ENCODE data around the gene COL17A1.

COL17A1 gene

GRCh38 chr10:104104418-104104817 lies 18.7 kb upstream of the COL17A1 start:
- no peak for TF ChIP-seq YY1 (IDR thresholded peaks at IDR 0.05; ENCODE audit: low read depth)
- TF ChIP-seq TCF12 (IDR thresholded peaks at IDR 0.05; ENCODE audit: low read depth) = no peak
- no peak for TF ChIP-seq EGR1 (IDR thresholded peaks at IDR 0.05)
- no peak for TF ChIP-seq EP300 (IDR thresholded peaks at IDR 0.05; ENCODE audit: borderline replicate concordance)
- TF ChIP-seq USF1 (IDR thresholded peaks at IDR 0.05) = no peak
- TF ChIP-seq CEBPB (IDR thresholded peaks at IDR 0.05) = no peak
- TF ChIP-seq TEAD4 (IDR thresholded peaks at IDR 0.05) = no peak
- no peak for TF ChIP-seq ZBTB7A (IDR thresholded peaks at IDR 0.05; ENCODE audit: low read depth)
- TF ChIP-seq REST (IDR thresholded peaks at IDR 0.05; ENCODE audit: low read depth) = no peak
- TF ChIP-seq NFIC (IDR thresholded peaks at IDR 0.05) = no peak
- no peak for TF ChIP-seq MAX (IDR thresholded peaks at IDR 0.05)
- no peak for TF ChIP-seq CREB1 (IDR thresholded peaks at IDR 0.05; ENCODE audit: low read depth)
- TF ChIP-seq RAD21 (IDR thresholded peaks at IDR 0.05; ENCODE audit: low read depth) = no peak
- TF ChIP-seq TAF1 (IDR thresholded peaks at IDR 0.05; ENCODE audit: low read depth) = no peak
- TF ChIP-seq FOXM1 (IDR thresholded peaks at IDR 0.05; ENCODE audit: borderline replicate concordance, low read depth) = no peak

- TF ChIP-seq EGR1 (IDR thresholded peaks at IDR 0.05) = no peak
- no peak for TF ChIP-seq FOXM1 (IDR thresholded peaks at IDR 0.05; ENCODE audit: borderline replicate concordance, low read depth)
- TF ChIP-seq EP300 (IDR thresholded peaks at IDR 0.05; ENCODE audit: borderline replicate concordance) = no peak
- TF ChIP-seq CEBPB (IDR thresholded peaks at IDR 0.05) = no peak
- no peak for TF ChIP-seq TEAD4 (IDR thresholded peaks at IDR 0.05)
- no peak for TF ChIP-seq ZBTB7A (IDR thresholded peaks at IDR 0.05; ENCODE audit: low read depth)
- TF ChIP-seq YY1 (IDR thresholded peaks at IDR 0.05; ENCODE audit: low read depth) = no peak
- no peak for TF ChIP-seq NFIC (IDR thresholded peaks at IDR 0.05)
- no peak for TF ChIP-seq CREB1 (IDR thresholded peaks at IDR 0.05; ENCODE audit: low read depth)
- TF ChIP-seq MAX (IDR thresholded peaks at IDR 0.05) = no peak
- TF ChIP-seq RAD21 (IDR thresholded peaks at IDR 0.05; ENCODE audit: low read depth) = no peak
- TF ChIP-seq USF1 (IDR thresholded peaks at IDR 0.05) = no peak
- TF ChIP-seq TCF12 (IDR thresholded peaks at IDR 0.05; ENCODE audit: low read depth) = no peak
Measured at GRCh38 chr10:104103956-104104355, 18.3 kb upstream of the COL17A1 start.

GRCh38 chr10:104101902-104102301 lies 16.2 kb upstream of the COL17A1 start:
- TF ChIP-seq USF1 (IDR thresholded peaks at IDR 0.05) (no peak), CEBPB (IDR thresholded peaks at IDR 0.05) (no peak), EGR1 (IDR thresholded peaks at IDR 0.05) (no peak), RAD21 (IDR thresholded peaks at IDR 0.05; ENCODE audit: low read depth) (no peak), REST (IDR thresholded peaks at IDR 0.05; ENCODE audit: low read depth) (no peak), TCF12 (IDR thresholded peaks at IDR 0.05; ENCODE audit: low read depth) (no peak), NFIC (IDR thresholded peaks at IDR 0.05) (no peak), EP300 (IDR thresholded peaks at IDR 0.05; ENCODE audit: borderline replicate concordance) (no peak), CREB1 (IDR thresholded peaks at IDR 0.05; ENCODE audit: low read depth) (no peak), TEAD4 (IDR thresholded peaks at IDR 0.05) (no peak), YY1 (IDR thresholded peaks at IDR 0.05; ENCODE audit: low read depth) (no peak), FOXM1 (IDR thresholded peaks at IDR 0.05; ENCODE audit: borderline replicate concordance, low read depth) (no peak), TAF1 (IDR thresholded peaks at IDR 0.05; ENCODE audit: low read depth) (no peak), MAX (IDR thresholded peaks at IDR 0.05) (no peak), ZBTB7A (IDR thresholded peaks at IDR 0.05; ENCODE audit: low read depth) (no peak)

GRCh38 chr10:104100795-104101194 lies 15.1 kb upstream of the COL17A1 start:
- no peak for TF ChIP-seq FOXM1 (IDR thresholded peaks at IDR 0.05; ENCODE audit: borderline replicate concordance, low read depth)
- TF ChIP-seq RAD21 (IDR thresholded peaks at IDR 0.05; ENCODE audit: low read depth) = no peak
- no peak for TF ChIP-seq YY1 (IDR thresholded peaks at IDR 0.05; ENCODE audit: low read depth)
- TF ChIP-seq USF1 (IDR thresholded peaks at IDR 0.05) = no peak
- TF ChIP-seq EP300 (IDR thresholded peaks at IDR 0.05; ENCODE audit: borderline replicate concordance) = no peak
- no peak for TF ChIP-seq CEBPB (IDR thresholded peaks at IDR 0.05)
- TF ChIP-seq TCF12 (IDR thresholded peaks at IDR 0.05; ENCODE audit: low read depth) = no peak
- TF ChIP-seq EGR1 (IDR thresholded peaks at IDR 0.05) = no peak
- no peak for TF ChIP-seq TEAD4 (IDR thresholded peaks at IDR 0.05)
- no peak for TF ChIP-seq REST (IDR thresholded peaks at IDR 0.05; ENCODE audit: low read depth)
- TF ChIP-seq NFIC (IDR thresholded peaks at IDR 0.05) = no peak
- no peak for TF ChIP-seq ZBTB7A (IDR thresholded peaks at IDR 0.05; ENCODE audit: low read depth)
- TF ChIP-seq MAX (IDR thresholded peaks at IDR 0.05) = no peak

Measured in Ishikawa (cell line).